Glutamatergic neuron (in vitro differentiated cells): ENCODE data around the gene ZNF83. TPM values are rescaled to one million over a fixed set of nuclear protein-coding genes. Genes with fewer than 3 reads are reported as not detected.

Experiments used
- DNase-seq: peaks from one replicate; pipeline ENCODE4 v3.0.0; 2022
- H3K27ac Mint-ChIP-seq: one replicate; pipeline ENCODE4 v1.8.0; 2020; ENCODE audit warnings: mild to moderate bottlenecking, mixed read lengths, inconsistent platforms; ENCODE audit not compliant: unreplicated experiment
- H3K27me3 Mint-ChIP-seq: one replicate; pipeline ENCODE4 v1.8.0; 2020; ENCODE audit warnings: mild to moderate bottlenecking, moderate library complexity, mixed read lengths, inconsistent platforms; ENCODE audit not compliant: unreplicated experiment
- H3K36me3 Mint-ChIP-seq: one replicate; pipeline ENCODE4 v1.8.0; 2020; ENCODE audit warnings: mild to moderate bottlenecking, mixed read lengths, inconsistent platforms; ENCODE audit not compliant: unreplicated experiment
- H3K4me1 Mint-ChIP-seq: one replicate; pipeline ENCODE4 v1.8.0; 2020; ENCODE audit warnings: mild to moderate bottlenecking, low read depth, mixed read lengths, inconsistent platforms; ENCODE audit not compliant: unreplicated experiment
- H3K4me3 Mint-ChIP-seq: one replicate; pipeline ENCODE4 v1.8.0; 2020; ENCODE audit warnings: mild to moderate bottlenecking, mixed read lengths, inconsistent platforms; ENCODE audit not compliant: unreplicated experiment
- H3K9me3 Mint-ChIP-seq: one replicate; pipeline ENCODE4 v1.8.0; 2020; ENCODE audit warnings: mild to moderate bottlenecking, moderate library complexity, mixed read lengths, inconsistent platforms; ENCODE audit not compliant: unreplicated experiment
- total RNA-seq: library from RNA; stranded (reverse); fragmentation: NEBNext Ultra II Directional; extraction: Animal tissue kit (Norgen Biotek cat#: 25700); gene quantifications from one replicate; pipeline ENCODE4 v1.2.1, GENCODE V29; 2021; ENCODE audit not compliant: unreplicated experiment
- TF ChIP-seq, protein P1 (sequence below): fragments of 200-600 bp; sonication (generic); IDR thresholded peaks from one replicate; pipeline ENCODE4 v1.5.0; 2021; ENCODE audit not compliant: partially characterized antibody, unreplicated experiment

ZNF83 gene
- total RNA-seq, 1 donor from 2014 or later = 62.3 TPM

DNA sequence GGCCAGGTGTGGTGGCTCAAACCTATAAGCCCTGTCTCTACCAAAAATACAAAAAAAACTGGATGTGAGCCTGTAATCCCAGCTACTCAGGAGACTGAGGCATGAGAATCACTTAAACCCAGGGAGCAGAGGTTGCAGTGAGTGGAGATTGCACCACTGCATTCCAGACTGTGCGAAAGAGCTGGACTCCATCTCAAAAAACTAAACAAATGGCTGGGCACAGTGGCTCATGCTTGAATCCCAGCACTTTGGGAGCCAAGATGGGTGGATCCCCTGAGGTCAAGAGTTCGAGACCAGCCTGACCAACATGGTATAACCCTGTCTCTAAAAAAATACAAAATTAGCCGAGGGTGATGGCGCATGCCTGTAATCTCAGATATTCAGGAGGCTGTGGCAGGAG, 34.9 kb upstream of the ZNF83 start:
- TF ChIP-seq, protein P1, sequence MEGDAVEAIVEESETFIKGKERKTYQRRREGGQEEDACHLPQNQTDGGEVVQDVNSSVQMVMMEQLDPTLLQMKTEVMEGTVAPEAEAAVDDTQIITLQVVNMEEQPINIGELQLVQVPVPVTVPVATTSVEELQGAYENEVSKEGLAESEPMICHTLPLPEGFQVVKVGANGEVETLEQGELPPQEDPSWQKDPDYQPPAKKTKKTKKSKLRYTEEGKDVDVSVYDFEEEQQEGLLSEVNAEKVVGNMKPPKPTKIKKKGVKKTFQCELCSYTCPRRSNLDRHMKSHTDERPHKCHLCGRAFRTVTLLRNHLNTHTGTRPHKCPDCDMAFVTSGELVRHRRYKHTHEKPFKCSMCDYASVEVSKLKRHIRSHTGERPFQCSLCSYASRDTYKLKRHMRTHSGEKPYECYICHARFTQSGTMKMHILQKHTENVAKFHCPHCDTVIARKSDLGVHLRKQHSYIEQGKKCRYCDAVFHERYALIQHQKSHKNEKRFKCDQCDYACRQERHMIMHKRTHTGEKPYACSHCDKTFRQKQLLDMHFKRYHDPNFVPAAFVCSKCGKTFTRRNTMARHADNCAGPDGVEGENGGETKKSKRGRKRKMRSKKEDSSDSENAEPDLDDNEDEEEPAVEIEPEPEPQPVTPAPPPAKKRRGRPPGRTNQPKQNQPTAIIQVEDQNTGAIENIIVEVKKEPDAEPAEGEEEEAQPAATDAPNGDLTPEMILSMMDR = no peak
- no peak for DNase-seq
- H3K4me1 Mint-ChIP-seq = no peaks in the 10 kb centered on the region
- H3K36me3 Mint-ChIP-seq = peaks cover 25% of the 10 kb centered on the region
- no peak overlapping the region for H3K27ac Mint-ChIP-seq
- H3K4me3 Mint-ChIP-seq = no peak overlapping the region
- H3K27me3 Mint-ChIP-seq = peaks cover 7% of the 10 kb centered on the region
- H3K9me3 Mint-ChIP-seq = peaks cover 10% of the 10 kb centered on the region

GRCh38 chr19:52670046-52670445, 31.9 kb upstream of the ZNF83 start:
- Mint-ChIP-seq H3K4me3 (no peak overlapping the region), H3K9me3 (peaks cover 2% of the 10 kb centered on the region), H3K27me3 (no peaks in the 10 kb centered on the region), H3K4me1 (no peaks in the 10 kb centered on the region), H3K36me3 (peaks cover 7% of the 10 kb centered on the region), H3K27ac (no peak overlapping the region)
- no peak for DNase-seq
- TF ChIP-seq, protein P1 = no peak

DNA sequence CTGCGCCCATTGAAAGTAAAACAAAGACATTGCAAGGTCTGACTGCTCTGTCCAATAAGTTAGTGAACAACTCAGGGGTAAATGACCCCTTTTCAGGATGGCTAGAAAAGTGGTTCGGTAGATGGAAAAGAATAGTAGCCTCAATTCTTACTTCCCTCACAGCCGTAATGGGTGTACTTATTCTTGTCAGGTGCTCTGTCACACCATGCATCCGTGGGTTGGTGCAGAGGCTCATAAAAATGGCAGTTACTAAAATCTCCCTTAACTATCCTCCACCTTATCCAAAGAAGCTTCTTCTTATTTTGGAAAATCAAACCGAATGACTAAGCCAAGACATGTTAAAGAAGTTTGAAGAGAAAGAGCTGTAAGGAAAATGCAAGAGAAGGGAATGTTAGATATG, 31.4 kb upstream of the ZNF83 start:
- Mint-ChIP-seq H3K9me3 (peaks cover 2% of the 10 kb centered on the region), H3K36me3 (peaks cover 3% of the 10 kb centered on the region), H3K27ac (no peak overlapping the region), H3K4me1 (peaks cover 3% of the 10 kb centered on the region), H3K27me3 (no peaks in the 10 kb centered on the region), H3K4me3 (no peak overlapping the region)
- TF ChIP-seq, protein P1 = no peak
- no peak for DNase-seq

GRCh38 chr19:52667972-52668371, 29.8 kb upstream of the ZNF83 start:
- Mint-ChIP-seq H3K36me3 (no peaks in the 10 kb centered on the region), H3K27me3 (no peaks in the 10 kb centered on the region), H3K27ac (no peak overlapping the region), H3K4me3 (no peak overlapping the region), H3K9me3 (no peaks in the 10 kb centered on the region), H3K4me1 (peaks cover 3% of the 10 kb centered on the region)
- no peak for DNase-seq
- TF ChIP-seq, protein P1 = no peak

DNA sequence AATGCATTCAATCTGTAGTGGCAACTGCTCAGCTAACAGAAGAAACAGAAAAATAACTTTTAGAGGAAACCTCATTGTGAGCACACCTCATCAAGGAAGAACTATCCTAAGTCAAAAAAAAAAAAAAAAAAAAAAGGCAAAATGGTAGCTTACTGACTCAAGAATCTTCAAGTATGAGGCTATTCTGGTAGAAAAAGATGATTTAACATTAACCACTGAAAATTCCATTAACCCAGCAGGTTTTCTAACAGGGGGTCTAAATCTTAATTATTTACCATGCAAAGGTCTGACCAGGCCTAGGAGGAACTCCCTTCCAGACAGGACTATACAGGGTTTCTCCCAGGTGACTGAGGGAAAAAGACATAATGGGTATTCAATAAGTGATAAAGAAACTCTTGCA, 28.4 kb upstream of the ZNF83 start:
- no peak for DNase-seq
- Mint-ChIP-seq H3K9me3 (no peaks in the 10 kb centered on the region), H3K36me3 (no peaks in the 10 kb centered on the region), H3K27me3 (no peaks in the 10 kb centered on the region), H3K4me1 (peaks cover 3% of the 10 kb centered on the region), H3K27ac (no peak overlapping the region), H3K4me3 (no peak overlapping the region)
- TF ChIP-seq, protein P1 = no peak
